NB4 (cell line): ENCODE measurements around the gene C1QTNF12.

Source experiments
- MYC ChIP-seq: IDR thresholded peaks from 2 replicates; pipeline ENCODE4 v1.6.1; 2011; ENCODE audit warnings: low read depth, low read length
- POLR2A ChIP-seq: IDR thresholded peaks from 2 replicates; pipeline ENCODE4 v1.6.1; 2011; ENCODE audit warnings: mild to moderate bottlenecking; ENCODE audit not compliant: insufficient read length; ENCODE audit errors: extremely low read depth
- TF ChIP-seq, protein P1 (sequence below): IDR thresholded peaks from one replicate; pipeline ENCODE4 v1.5.1; 2012; ENCODE audit warnings: low read depth, low read length
- TF ChIP-seq, protein P2 (sequence below): IDR thresholded peaks from 2 replicates; pipeline ENCODE4 v1.6.1; 2011; ENCODE audit warnings: low read depth, low read length

DNA sequence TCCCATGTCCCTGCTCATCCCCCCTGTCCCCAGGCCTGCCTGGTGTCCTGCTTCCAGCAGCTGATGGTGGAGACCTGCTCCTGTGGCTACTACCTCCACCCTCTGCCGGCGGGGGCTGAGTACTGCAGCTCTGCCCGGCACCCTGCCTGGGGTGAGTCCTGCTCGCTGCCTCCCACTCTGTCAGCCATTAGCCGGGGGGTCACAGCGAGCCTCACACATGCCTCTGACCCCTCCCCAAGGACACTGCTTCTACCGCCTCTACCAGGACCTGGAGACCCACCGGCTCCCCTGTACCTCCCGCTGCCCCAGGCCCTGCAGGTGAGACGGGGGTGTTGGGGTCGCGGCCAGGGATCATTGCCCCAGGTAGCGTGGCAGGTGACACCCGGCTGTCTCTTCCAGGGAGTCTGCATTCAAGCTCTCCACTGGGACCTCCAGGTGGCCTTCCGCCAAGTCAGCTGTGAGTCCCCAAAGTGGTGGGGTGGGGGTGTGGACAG is 43.8 kb upstream of the C1QTNF12 start:
- TF ChIP-seq, protein P1, sequence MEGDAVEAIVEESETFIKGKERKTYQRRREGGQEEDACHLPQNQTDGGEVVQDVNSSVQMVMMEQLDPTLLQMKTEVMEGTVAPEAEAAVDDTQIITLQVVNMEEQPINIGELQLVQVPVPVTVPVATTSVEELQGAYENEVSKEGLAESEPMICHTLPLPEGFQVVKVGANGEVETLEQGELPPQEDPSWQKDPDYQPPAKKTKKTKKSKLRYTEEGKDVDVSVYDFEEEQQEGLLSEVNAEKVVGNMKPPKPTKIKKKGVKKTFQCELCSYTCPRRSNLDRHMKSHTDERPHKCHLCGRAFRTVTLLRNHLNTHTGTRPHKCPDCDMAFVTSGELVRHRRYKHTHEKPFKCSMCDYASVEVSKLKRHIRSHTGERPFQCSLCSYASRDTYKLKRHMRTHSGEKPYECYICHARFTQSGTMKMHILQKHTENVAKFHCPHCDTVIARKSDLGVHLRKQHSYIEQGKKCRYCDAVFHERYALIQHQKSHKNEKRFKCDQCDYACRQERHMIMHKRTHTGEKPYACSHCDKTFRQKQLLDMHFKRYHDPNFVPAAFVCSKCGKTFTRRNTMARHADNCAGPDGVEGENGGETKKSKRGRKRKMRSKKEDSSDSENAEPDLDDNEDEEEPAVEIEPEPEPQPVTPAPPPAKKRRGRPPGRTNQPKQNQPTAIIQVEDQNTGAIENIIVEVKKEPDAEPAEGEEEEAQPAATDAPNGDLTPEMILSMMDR = peak; percentile 7
- TF ChIP-seq POLR2A (no peak), MYC (no peak)
- TF ChIP-seq, protein P2, sequence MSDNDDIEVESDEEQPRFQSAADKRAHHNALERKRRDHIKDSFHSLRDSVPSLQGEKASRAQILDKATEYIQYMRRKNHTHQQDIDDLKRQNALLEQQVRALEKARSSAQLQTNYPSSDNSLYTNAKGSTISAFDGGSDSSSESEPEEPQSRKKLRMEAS = no peak
